ENCODE data around the gene WDR82. TPM values are rescaled to one million over a fixed set of nuclear protein-coding genes. Genes with fewer than 3 reads are reported as not detected.

The WDR82 gene
- total and polyA plus RNA-seq, 2 of the 8 experiments (the other 6 are each of a cell fraction or from before 2014, with no cell fraction given): 33.5 to 82.7 TPM

- Histone ChIP-seq H2BK120ac (replicated peaks; ENCODE audit: low read depth, low read length) (no peak overlapping the region), H3K23me2 (ENCODE audit: low read depth, low read length) (no peaks in the 10 kb centered on the region), H3K9ac (replicated peaks in 1 of 4; ENCODE audit: extremely low read depth in 1 of 4, low read depth in 3 of 4, low read length in 3 of 4) (no peak overlapping the region), H4K5ac (ENCODE audit: insufficient read length, low read depth, low read length) (no peak overlapping the region), H4K8ac (ENCODE audit: extremely low read depth, insufficient read depth, low read length) (no peak overlapping the region), H3K27ac (ENCODE audit: low read depth, low read length) (no peak overlapping the region), H3K79me2 (ENCODE audit: control insufficient read depth in 1 of 2, insufficient read depth in 2 of 2, low read length in 2 of 2) (no peaks in the 10 kb centered on the region), H3K18ac (ENCODE audit: extremely low read depth, low read length) (no peak overlapping the region), H3K4me1 (replicated peaks in 1 of 4; ENCODE audit: control insufficient read depth in 3 of 4, insufficient read depth in 4 of 4, low read length in 3 of 4) (peaks cover 0 to 4% (median 2%) of the 10 kb centered on the region in 4 experiments; a peak in 5 of 7 replicates), H3K36me3 (ENCODE audit: control insufficient read depth in 2 of 4, insufficient read depth in 4 of 4, low read length in 3 of 4) (peaks cover 5 to 17% (median 11%) of the 10 kb centered on the region in 4 experiments; a peak in 5 of 8 replicates), H2AFZ (ENCODE audit: low read length) (no peak overlapping the region), H3K4me3 (ENCODE audit: extremely low read depth in 1 of 4, insufficient read depth in 2 of 4, low read depth in 3 of 4, low read length in 4 of 4) (no peak overlapping the region), H3K4me2 (ENCODE audit: insufficient read depth in 1 of 2, low read depth in 2 of 2, low read length in 2 of 2) (no peak overlapping the region), H3K4ac (replicated peaks; ENCODE audit: insufficient read length, low read depth, low read length) (no peak overlapping the region), H2BK20ac (ENCODE audit: low read length) (no peak overlapping the region), H3K14ac (ENCODE audit: insufficient read length) (no peak overlapping the region), H4K20me1 (replicated peaks in 1 of 2; ENCODE audit: control insufficient read depth in 1 of 2, insufficient read depth in 2 of 2, low read length in 2 of 2) (peaks cover 6 to 10% of the 10 kb centered on the region in 2 experiments), H3K56ac (replicated peaks; ENCODE audit: insufficient read length, low read depth, low read length) (no peak overlapping the region), H3K79me1 (ENCODE audit: low read depth, low read length) (no peaks in the 10 kb centered on the region; the same call in 1 of the 2 replicates), H2AK5ac (ENCODE audit: low read depth, low read length) (no peak overlapping the region), H2BK15ac (ENCODE audit: low read length) (no peak overlapping the region), H3K9me3 (ENCODE audit: insufficient read depth in 2 of 2, low read depth in 1 of 2, low read length in 1 of 2) (no peaks in the 10 kb centered on the region), H3K27me3 (replicated peaks in 1 of 4; ENCODE audit: control insufficient read depth in 3 of 4, extremely low read depth in 1 of 4, insufficient read depth in 3 of 4, low read length in 3 of 4) (no peaks in the 10 kb centered on the region), H4K91ac (replicated peaks; ENCODE audit: insufficient read length, low read length) (no peak overlapping the region), H2BK5ac (ENCODE audit: low read depth, low read length) (no peak overlapping the region), H2BK12ac (ENCODE audit: low read depth, low read length) (no peak overlapping the region), H3K23ac (ENCODE audit: insufficient read length) (no peak overlapping the region)
- ChIA-PET CTCF (ENCODE audit: partially characterized antibody) (interaction anchor here (0.6 to 20.4 kb wide), 9 partner anchors 8 to 201 kb away, joined by 3 to 336 read pairs (median 3); partner anchors contain the start of gene TWF2), POLR2A (ENCODE audit: partially characterized antibody) (interaction anchor here (0.5 to 1.6 kb wide), 4 partner anchors 11 to 232 kb away, joined by 3 to 4 read pairs (median 4); no protein-coding TSS in a partner anchor)
- no peak for DNase-seq (ENCODE audit: low read depth in 1 of 2, low spot score in 2 of 2)
- WGBS, 2 experiments (ENCODE audit: extremely low coverage in 1 of 2, insufficient coverage in 1 of 2, insufficient read length in 1 of 2, insufficient replicate concordance in 2 of 2, low coverage in 1 of 2, low lambda C conversion rate in 2 of 2, missing lambda C conversion rate in 1 of 2): 87% methylated on average over 4 of the region's 4 CpGs; no CpG with 5 or more reads in 1 of the 2 experiments
- FAIRE-seq: no peak
- TF ChIP-seq, protein P1, sequence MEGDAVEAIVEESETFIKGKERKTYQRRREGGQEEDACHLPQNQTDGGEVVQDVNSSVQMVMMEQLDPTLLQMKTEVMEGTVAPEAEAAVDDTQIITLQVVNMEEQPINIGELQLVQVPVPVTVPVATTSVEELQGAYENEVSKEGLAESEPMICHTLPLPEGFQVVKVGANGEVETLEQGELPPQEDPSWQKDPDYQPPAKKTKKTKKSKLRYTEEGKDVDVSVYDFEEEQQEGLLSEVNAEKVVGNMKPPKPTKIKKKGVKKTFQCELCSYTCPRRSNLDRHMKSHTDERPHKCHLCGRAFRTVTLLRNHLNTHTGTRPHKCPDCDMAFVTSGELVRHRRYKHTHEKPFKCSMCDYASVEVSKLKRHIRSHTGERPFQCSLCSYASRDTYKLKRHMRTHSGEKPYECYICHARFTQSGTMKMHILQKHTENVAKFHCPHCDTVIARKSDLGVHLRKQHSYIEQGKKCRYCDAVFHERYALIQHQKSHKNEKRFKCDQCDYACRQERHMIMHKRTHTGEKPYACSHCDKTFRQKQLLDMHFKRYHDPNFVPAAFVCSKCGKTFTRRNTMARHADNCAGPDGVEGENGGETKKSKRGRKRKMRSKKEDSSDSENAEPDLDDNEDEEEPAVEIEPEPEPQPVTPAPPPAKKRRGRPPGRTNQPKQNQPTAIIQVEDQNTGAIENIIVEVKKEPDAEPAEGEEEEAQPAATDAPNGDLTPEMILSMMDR (IDR thresholded peaks at IDR 0.05; ENCODE audit: control extremely low read depth in 1 of 3, insufficient read depth in 1 of 3, low read depth in 1 of 3, low read length in 3 of 3): peak in 1 of 3 experiments; percentile 24; a peak in 1 of 4 replicates
- TF ChIP-seq SP4 (IDR thresholded peaks at IDR 0.05; ENCODE audit: low read length) (no peak), ATF3 (IDR thresholded peaks at IDR 0.05; ENCODE audit: insufficient read depth, low read depth, low read length) (no peak), TEAD4 (IDR thresholded peaks at IDR 0.05; ENCODE audit: low read depth, low read length) (no peak)
Observed at GRCh38 chr3:52227117-52227516, 51.3 kb downstream of the WDR82 start.
